Left kidney (tissue), 8 donors: Measurements from ENCODE around the gene HSPA4. TPM values are rescaled to one million over a fixed set of nuclear protein-coding genes. Genes with fewer than 3 reads are reported as not detected.
"Not testable (repeated sequence)": the region's sequence is repeated elsewhere in the genome, so short reads cannot be mapped to it uniquely, and the experiment has no call there.

ENCODE experiments used
- DNase-seq: peaks from one replicate; pipeline ENCODE4 v3.0.0-alpha.2; 2013
- long read RNA-seq, 8 donors: transcript quantifications; one replicate each; lab custom pipeline, GENCODE V29; 2026
- polyA plus RNA-seq: library from polyadenylated mRNA; unstranded; fragments of 120-200 nt; gene quantifications from one replicate; pipeline ENCODE4 v1.2.1, GENCODE V29; 2013; ENCODE audit not compliant: insufficient read length

Gene HSPA4
- polyA plus RNA-seq, result 149 TPM
- long read RNA-seq, donor 1, full-length matches to known transcripts, result 10 of 30 reads
- long read RNA-seq, donor 1, partial matches to known transcripts, result 20 of 30 reads
- long read RNA-seq, donor 1, other reads (novel, unspliced or antisense), result 0 of 30 reads
- long read RNA-seq, donor 2, full-length matches to known transcripts, result 20 of 44 reads
- long read RNA-seq, donor 2, partial matches to known transcripts, result 24 of 44 reads
- long read RNA-seq, donor 2, other reads (novel, unspliced or antisense), result 0 of 44 reads
- long read RNA-seq, donor 3, full-length matches to known transcripts, result 9 of 9 reads
- long read RNA-seq, donor 3, partial matches to known transcripts, result 0 of 9 reads
- long read RNA-seq, donor 3, other reads (novel, unspliced or antisense), result 0 of 9 reads
- long read RNA-seq, donor 4, partial matches to known transcripts, result 0 of 2 reads
- long read RNA-seq, donor 4, other reads (novel, unspliced or antisense), result 0 of 2 reads
- long read RNA-seq, donor 5, full-length matches to known transcripts, result 14 of 24 reads
- long read RNA-seq, donor 5, partial matches to known transcripts, result 10 of 24 reads
- long read RNA-seq, donor 5, other reads (novel, unspliced or antisense), result 0 of 24 reads
- long read RNA-seq, donor 6, full-length matches to known transcripts, result 7 of 37 reads
- long read RNA-seq, donor 6, partial matches to known transcripts, result 30 of 37 reads
- long read RNA-seq, donor 6, other reads (novel, unspliced or antisense), result 0 of 37 reads
- long read RNA-seq, donor 7, full-length matches to known transcripts, result 12 of 33 reads
- long read RNA-seq, donor 7, partial matches to known transcripts, result 21 of 33 reads
- long read RNA-seq, donor 7, other reads (novel, unspliced or antisense), result 0 of 33 reads
- long read RNA-seq, donor 8, full-length matches to known transcripts, result 7 of 7 reads
- long read RNA-seq, donor 8, partial matches to known transcripts, result 0 of 7 reads
- long read RNA-seq, donor 8, other reads (novel, unspliced or antisense), result 0 of 7 reads

GRCh38 chr5:133051542-133052316 lies at the start of gene HSPA4:
TSS of gene HSPA4 (plus strand) at chr5:133052013. CDS start at chr5:133052251, 238 bp downstream.
- DNase-seq, result peak; percentile 99

GRCh38 chr5:133006653-133007052 lies 45.2 kb upstream of the HSPA4 start:
- DNase-seq, result no peak

GRCh38 chr5:133008455-133008854 lies 43.4 kb upstream of the HSPA4 start:
- DNase-seq, result not testable (repeated sequence)

GRCh38 chr5:133015466-133015865 lies 36.3 kb upstream of the HSPA4 start:
- DNase-seq, result no peak

- DNase-seq, result no peak
Measured at GRCh38 chr5:133017964-133018363, 33.8 kb upstream of the HSPA4 start.

- DNase-seq, result not testable (repeated sequence)
Measured at GRCh38 chr5:133019471-133019870, 32.3 kb upstream of the HSPA4 start.

GRCh38 chr5:133025804-133026663 lies 25.8 kb upstream of the HSPA4 start, which contains the start of gene ZCCHC10:
TSS of gene ZCCHC10 (minus strand) at chr5:133026549. CDS start at chr5:133026537, 12 bp downstream.
- DNase-seq, result peak; percentile 95

- DNase-seq, result no peak
Measured at GRCh38 chr5:133026664-133027153, 25.1 kb upstream of the HSPA4 start.

- DNase-seq, result no peak
Measured at GRCh38 chr5:133029416-133029815, 22.4 kb upstream of the HSPA4 start.

- no peak for DNase-seq
Measured at GRCh38 chr5:133030343-133031005, 21.3 kb upstream of the HSPA4 start.

- DNase-seq, result no peak
Measured at GRCh38 chr5:133032852-133033742, 18.7 kb upstream of the HSPA4 start.

- no peak for DNase-seq
Measured at GRCh38 chr5:133034064-133034463, 17.7 kb upstream of the HSPA4 start.

GRCh38 chr5:133035224-133035623 lies 16.6 kb upstream of the HSPA4 start:
- no peak for DNase-seq

- not testable (repeated sequence) for DNase-seq
Measured at GRCh38 chr5:133036677-133037076, 15.1 kb upstream of the HSPA4 start.

- no peak for DNase-seq
Measured at GRCh38 chr5:133041157-133041784, 10.5 kb upstream of the HSPA4 start.

- DNase-seq, result no peak
Measured at GRCh38 chr5:133041910-133042309, 9.9 kb upstream of the HSPA4 start.

- DNase-seq, result not testable (repeated sequence)
Measured at GRCh38 chr5:133046560-133046959, 5.3 kb upstream of the HSPA4 start.

- no peak for DNase-seq
Measured at GRCh38 chr5:133047404-133047803, 4.4 kb upstream of the HSPA4 start.
